GM12878 (cell line): Measurements from ENCODE around the gene SVOP. TPM values are rescaled to one million over a fixed set of nuclear protein-coding genes. Genes with fewer than 3 reads are reported as not detected.

Source experiments
- ATAC-seq: fragments of 200-7000 bp; cut with Tn5 transposase; 3 replicates; pipeline ENCODE4 v1.9.1; 2020; ENCODE audit warnings: mild to moderate bottlenecking, moderate library complexity
- BruUV-seq: library from RNA; stranded (reverse); fragments of 400-500 nt; replicated peaks from 2 replicates; lab custom pipeline; 2021; lab: Mats Ljungman, UMichigan
- CTCF ChIA-PET: fragments of 300-600 bp; sonication (Branson Sonifier 250); formaldehyde crosslinking; extraction: SDS; loops from one replicate; lab custom pipeline; 2021; ENCODE audit warnings: inconsistent platforms; lab: Yijun Ruan, JAX
- POLR2A ChIA-PET: fragments of 350-600 bp; formaldehyde crosslinking; extraction: SDS; loops from one replicate; lab custom pipeline; 2021; ENCODE audit warnings: inconsistent platforms; lab: Charles Lee
- RAD21 ChIA-PET: fragments of 300-600 bp; sonication (Branson Sonifier 250); formaldehyde crosslinking; loops from one replicate; lab custom pipeline; 2023; ENCODE audit warnings: antibody characterized with exemption; ENCODE audit not compliant: unreplicated experiment; lab: Charles Lee
- SMC1A ChIA-PET: fragments of 300-600 bp; sonication (Branson Sonifier 250); formaldehyde crosslinking; loops from one replicate; lab custom pipeline; 2023; ENCODE audit not compliant: unreplicated experiment, uncharacterized antibody; lab: Charles Lee
- DNase-seq: peaks from one replicate; pipeline ENCODE4 v3.0.0-alpha.2; 2011; ENCODE audit warnings: low read depth, low spot score
- FAIRE-seq: peaks from 3 replicates; lab custom pipeline; 2011; peaks lifted over from hg19 to GRCh38; lab: Jason Lieb, UNC
- H2AFZ ChIP-seq: 2 replicates; pipeline ENCODE4 v1.6.0; 2011; ENCODE audit warnings: low read depth, low read length, control low read depth; ENCODE audit not compliant: control insufficient read depth
- H3K27ac ChIP-seq: 2 replicates; pipeline ENCODE4 v1.5.1; 2011; ENCODE audit warnings: control low read depth; ENCODE audit not compliant: control insufficient read depth, insufficient read depth
- H3K27me3 ChIP-seq, 2 experiments: replicated peaks in 1 of 2; 2 replicates each; pipeline versions ENCODE4 v1.6.0 to v1.6.1; 2011; ENCODE audit warnings: low read length in 1 of 2; ENCODE audit not compliant: control insufficient read depth in 2 of 2, insufficient read depth in 2 of 2
- H3K36me3 ChIP-seq, 2 experiments: 2 replicates each; pipeline ENCODE4 v1.5.1; 2011; ENCODE audit warnings: low read length in 1 of 2; ENCODE audit not compliant: control insufficient read depth in 2 of 2, insufficient read depth in 2 of 2
- H3K4me1 ChIP-seq: 2 replicates; pipeline ENCODE4 v1.6.1; 2011; ENCODE audit warnings: mild to moderate bottlenecking, low read length, moderate library complexity, mixed read lengths; ENCODE audit not compliant: control insufficient read depth, insufficient read depth
- H3K4me2 ChIP-seq: 2 replicates; pipeline ENCODE4 v1.6.0; 2011; ENCODE audit warnings: control low read depth; ENCODE audit not compliant: control insufficient read depth, insufficient read depth
- H3K4me3 ChIP-seq: fragments of 200-600 bp; sonication (generic); 2 replicates; pipeline ENCODE4 v1.5.1; 2016
- H3K79me2 ChIP-seq: 2 replicates; pipeline ENCODE4 v1.6.0; 2011; ENCODE audit warnings: low read length; ENCODE audit not compliant: control insufficient read depth, insufficient read depth
- H3K9ac ChIP-seq: 2 replicates; pipeline ENCODE4 v1.8.0; 2011; ENCODE audit warnings: low read length, control low read depth, mixed read lengths; ENCODE audit not compliant: control insufficient read depth, insufficient read depth
- H3K9me3 ChIP-seq: replicated peaks from 3 replicates; pipeline ENCODE4 v1.5.1; 2011; ENCODE audit warnings: mild to moderate bottlenecking, low read length; ENCODE audit not compliant: control insufficient read depth, insufficient read depth
- H4K20me1 ChIP-seq: 2 replicates; pipeline ENCODE4 v1.6.0; 2011; ENCODE audit not compliant: control insufficient read depth, insufficient read depth
- DPF2 ChIP-seq: fragments of 450-650 bp; IDR thresholded peaks from 2 replicates; pipeline ENCODE4 v1.6.1; 2017; ENCODE audit warnings: mild to moderate bottlenecking
- EP300 ChIP-seq, 2 experiments: fragments of 150-350 bp in 1 of 2; IDR thresholded peaks; 2 replicates each; pipeline ENCODE4 v1.6.1; 2011 to 2012; ENCODE audit warnings: low read depth in 2 of 2, low read length in 2 of 2, borderline replicate concordance in 1 of 2, improper control_type of control experiment in 1 of 2, inconsistent platforms in 1 of 2; ENCODE audit not compliant: control insufficient read depth in 1 of 2
- EZH2 ChIP-seq: IDR thresholded peaks from 2 replicates; pipeline ENCODE4 v1.6.1; 2012; ENCODE audit warnings: low read depth, mild to moderate bottlenecking, control low read depth, inconsistent platforms, low read length, borderline replicate concordance; ENCODE audit not compliant: control insufficient read depth
- FOXK2 ChIP-seq: fragments of 450-650 bp; IDR thresholded peaks from 2 replicates; pipeline ENCODE4 v1.6.1; 2017; ENCODE audit warnings: mild to moderate bottlenecking, moderate library complexity
- HDAC2 ChIP-seq: fragments of 200-600 bp; sonication (generic); IDR thresholded peaks from 2 replicates; pipeline ENCODE4 v1.6.1; 2017
- KDM1A ChIP-seq: fragments of 200-600 bp; sonication (generic); IDR thresholded peaks from 2 replicates; pipeline ENCODE4 v1.6.1; 2016; ENCODE audit warnings: borderline replicate concordance
- MTA2 ChIP-seq: fragments of 450-650 bp; IDR thresholded peaks from 2 replicates; pipeline ENCODE4 v1.6.1; 2016; ENCODE audit warnings: low read depth, mild to moderate bottlenecking, moderate library complexity
- NR2C2 ChIP-seq: IDR thresholded peaks from 2 replicates; pipeline ENCODE4 v1.6.1; 2011; ENCODE audit warnings: borderline replicate concordance, low read depth; ENCODE audit not compliant: control insufficient read depth, insufficient read length
- SMC3 ChIP-seq: IDR thresholded peaks from 2 replicates; pipeline ENCODE4 v1.6.1; 2011; ENCODE audit warnings: low read length, improper control_type of control experiment, borderline replicate concordance
- STAT1 ChIP-seq: fragments of 450-650 bp; conservative IDR thresholded peaks from 2 replicates; pipeline ENCODE4 v1.6.1; 2014; ENCODE audit warnings: antibody characterized with exemption, mild to moderate bottlenecking
- ZNF622 ChIP-seq: fragments of 450-650 bp; IDR thresholded peaks from 2 replicates; pipeline ENCODE4 v1.6.1; 2017; ENCODE audit warnings: mild to moderate bottlenecking, inconsistent platforms
- WGBS: methylation state at CpG from one replicate; pipeline ENCODE4 v1.1.6; 2016; ENCODE audit warnings: low lambda C conversion rate; ENCODE audit not compliant: insufficient replicate concordance, insufficient coverage; ENCODE audit errors: missing lambda C conversion rate; 5-methylcytosine and 5-hydroxymethylcytosine counted together
- in situ Hi-C: fragments of 300-500 bp; cut with MboI; formaldehyde crosslinking; loops from 9 replicates; pipeline ENCODE4 v1.14.3; 2018; ENCODE audit warnings: mixed read lengths
- intact Hi-C: fragments of 100-400 bp; cut with micrococcal nuclease; formaldehyde crosslinking; loops from one replicate; pipeline ENCODE4 v1.14.2; 2022; ENCODE audit not compliant: unreplicated experiment
- polyA plus RNA-seq, 11 experiments: library from polyadenylated mRNA; depleted of rRNA in 4 of 11; unstranded in 6 of 11; stranded (reverse) in 5 of 11; fragments of >200 nt; fragmentation: Nextera tagmentation in 4 of 11; fragmentation: Illumina TruSeq in 1 of 11; extraction: Ambion mirVana in 4 of 11; extraction: Trizol in 1 of 11; gene quantifications; 1 replicate in 1 of 11; 2 replicates in 10 of 11; pipeline versions ENCODE4 v1.2.1 to v1.2.3, GENCODE V29; 2011 to 2016; ENCODE audit warnings: inconsistent platforms in 2 of 11, missing spikeins in 2 of 11, low read depth in 1 of 11
- total RNA-seq, 4 experiments: library from RNA; depleted of rRNA in 3 of 4; stranded (reverse); fragments of >200 nt in 3 of 4; fragmentation: Illumina TruSeq in 1 of 4; extraction: Trizol in 1 of 4; gene quantifications; 2 replicates each; pipeline versions ENCODE4 v1.2.1 to v1.2.3, GENCODE V29; 2013 to 2021
- TF ChIP-seq, protein P1 (sequence below): fragments of 450-650 bp; IDR thresholded peaks from 2 replicates; pipeline ENCODE4 v1.6.1; 2014; ENCODE audit warnings: mild to moderate bottlenecking
- TF ChIP-seq, protein P2 (sequence below): fragments of 450-650 bp; IDR thresholded peaks from 2 replicates; pipeline ENCODE4 v1.6.1; 2017; ENCODE audit warnings: low read depth, mild to moderate bottlenecking, moderate library complexity
- TF ChIP-seq, protein P3 (sequence below): fragments of 450-650 bp; IDR thresholded peaks from 2 replicates; pipeline ENCODE4 v1.6.1; 2018; ENCODE audit warnings: borderline replicate concordance, mild to moderate bottlenecking; ENCODE audit not compliant: partially characterized antibody
- TF ChIP-seq, protein P4 (sequence below): IDR thresholded peaks from 2 replicates; pipeline ENCODE4 v1.6.1; 2012; ENCODE audit warnings: low read depth, low read length, improper control_type of control experiment

The SVOP gene
- total and polyA plus RNA-seq, 10 of the 15 experiments (the other 5 are each of a cell fraction or from before 2014, with no cell fraction given) = under 0.01 TPM; not detected in 9

DNA sequence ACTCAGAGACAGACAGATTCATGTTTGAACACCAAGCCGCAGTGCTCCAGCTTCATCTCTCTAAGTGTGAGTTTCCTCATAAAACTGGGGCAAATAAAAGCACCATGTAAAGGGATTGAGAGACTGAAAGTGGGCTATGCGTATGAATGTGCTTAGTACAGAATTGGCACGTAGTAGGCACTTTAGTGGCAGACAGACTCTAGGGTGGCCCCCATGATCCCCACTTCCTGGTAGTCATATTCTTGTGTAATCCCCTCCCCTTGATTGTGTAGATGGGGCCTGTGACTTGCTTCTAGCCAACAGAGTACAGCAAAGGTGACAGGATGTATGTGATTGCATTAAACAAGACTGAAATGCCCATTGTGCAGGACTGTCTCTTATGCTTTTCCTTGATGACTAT, 98.0 kb downstream of the SVOP start (continued):
- TF ChIP-seq, protein P1, sequence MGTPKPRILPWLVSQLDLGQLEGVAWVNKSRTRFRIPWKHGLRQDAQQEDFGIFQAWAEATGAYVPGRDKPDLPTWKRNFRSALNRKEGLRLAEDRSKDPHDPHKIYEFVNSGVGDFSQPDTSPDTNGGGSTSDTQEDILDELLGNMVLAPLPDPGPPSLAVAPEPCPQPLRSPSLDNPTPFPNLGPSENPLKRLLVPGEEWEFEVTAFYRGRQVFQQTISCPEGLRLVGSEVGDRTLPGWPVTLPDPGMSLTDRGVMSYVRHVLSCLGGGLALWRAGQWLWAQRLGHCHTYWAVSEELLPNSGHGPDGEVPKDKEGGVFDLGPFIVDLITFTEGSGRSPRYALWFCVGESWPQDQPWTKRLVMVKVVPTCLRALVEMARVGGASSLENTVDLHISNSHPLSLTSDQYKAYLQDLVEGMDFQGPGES = no peak

DNA sequence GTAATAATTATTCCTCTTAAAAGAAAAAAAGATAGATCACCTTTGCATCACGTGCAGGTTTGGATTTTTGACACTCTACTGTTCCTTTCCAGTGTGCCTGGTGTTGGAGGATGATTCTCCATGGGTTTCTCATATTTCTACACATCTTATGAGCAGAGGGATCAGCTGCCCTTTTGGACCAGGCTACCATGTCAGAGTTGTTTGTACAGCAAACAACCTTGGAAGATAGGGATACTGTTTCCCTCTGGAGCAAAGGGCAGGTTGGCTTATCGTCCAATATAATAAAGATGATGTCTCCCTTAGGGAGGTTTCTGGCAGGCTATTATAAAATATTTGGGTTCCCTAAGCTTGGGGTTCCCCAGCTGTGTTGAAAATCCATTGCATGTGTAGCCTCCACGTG, 98.9 kb downstream of the SVOP start:
- ATAC-seq (no peak), DNase-seq (no peak), FAIRE-seq (no peak)
- Histone ChIP-seq H3K27ac (no peak overlapping the region), H3K79me2 (no peaks in the 10 kb centered on the region), H3K9ac (no peak overlapping the region), H4K20me1 (no peaks in the 10 kb centered on the region), H2AFZ (no peak overlapping the region), H3K36me3 (no peaks in the 10 kb centered on the region), H3K9me3 (peaks cover 5% of the 10 kb centered on the region; the same call in 2 of the 3 replicates), H3K27me3 (no peaks in the 10 kb centered on the region), H3K4me1 (no peaks in the 10 kb centered on the region), H3K4me3 (no peak overlapping the region), H3K4me2 (no peak overlapping the region)
- ChIA-PET CTCF (no interaction called here), POLR2A (no interaction called here), RAD21 (no interaction called here), SMC1A (no interaction called here)
- BruUV-seq = no TSS peak
- in situ Hi-C loops (no loop called here), intact Hi-C loops (no loop called here)
- WGBS = 1% methylated on average over 3 of the region's 3 CpGs
- TF ChIP-seq EZH2 (no peak), HDAC2 (no peak), DPF2 (no peak), FOXK2 (no peak), SMC3 (no peak), MTA2 (no peak), NR2C2 (no peak), EP300 (IDR thresholded peaks at IDR 0.05; ENCODE audit: borderline replicate concordance in 1 of 2, control insufficient read depth in 1 of 2, low read depth in 2 of 2, low read length in 2 of 2) (no peak), STAT1 (no peak), KDM1A (no peak), ZNF622 (no peak)
- TF ChIP-seq, protein P2, sequence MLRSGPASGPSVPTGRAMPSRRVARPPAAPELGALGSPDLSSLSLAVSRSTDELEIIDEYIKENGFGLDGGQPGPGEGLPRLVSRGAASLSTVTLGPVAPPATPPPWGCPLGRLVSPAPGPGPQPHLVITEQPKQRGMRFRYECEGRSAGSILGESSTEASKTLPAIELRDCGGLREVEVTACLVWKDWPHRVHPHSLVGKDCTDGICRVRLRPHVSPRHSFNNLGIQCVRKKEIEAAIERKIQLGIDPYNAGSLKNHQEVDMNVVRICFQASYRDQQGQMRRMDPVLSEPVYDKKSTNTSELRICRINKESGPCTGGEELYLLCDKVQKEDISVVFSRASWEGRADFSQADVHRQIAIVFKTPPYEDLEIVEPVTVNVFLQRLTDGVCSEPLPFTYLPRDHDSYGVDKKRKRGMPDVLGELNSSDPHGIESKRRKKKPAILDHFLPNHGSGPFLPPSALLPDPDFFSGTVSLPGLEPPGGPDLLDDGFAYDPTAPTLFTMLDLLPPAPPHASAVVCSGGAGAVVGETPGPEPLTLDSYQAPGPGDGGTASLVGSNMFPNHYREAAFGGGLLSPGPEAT = no peak
- TF ChIP-seq, protein P3, sequence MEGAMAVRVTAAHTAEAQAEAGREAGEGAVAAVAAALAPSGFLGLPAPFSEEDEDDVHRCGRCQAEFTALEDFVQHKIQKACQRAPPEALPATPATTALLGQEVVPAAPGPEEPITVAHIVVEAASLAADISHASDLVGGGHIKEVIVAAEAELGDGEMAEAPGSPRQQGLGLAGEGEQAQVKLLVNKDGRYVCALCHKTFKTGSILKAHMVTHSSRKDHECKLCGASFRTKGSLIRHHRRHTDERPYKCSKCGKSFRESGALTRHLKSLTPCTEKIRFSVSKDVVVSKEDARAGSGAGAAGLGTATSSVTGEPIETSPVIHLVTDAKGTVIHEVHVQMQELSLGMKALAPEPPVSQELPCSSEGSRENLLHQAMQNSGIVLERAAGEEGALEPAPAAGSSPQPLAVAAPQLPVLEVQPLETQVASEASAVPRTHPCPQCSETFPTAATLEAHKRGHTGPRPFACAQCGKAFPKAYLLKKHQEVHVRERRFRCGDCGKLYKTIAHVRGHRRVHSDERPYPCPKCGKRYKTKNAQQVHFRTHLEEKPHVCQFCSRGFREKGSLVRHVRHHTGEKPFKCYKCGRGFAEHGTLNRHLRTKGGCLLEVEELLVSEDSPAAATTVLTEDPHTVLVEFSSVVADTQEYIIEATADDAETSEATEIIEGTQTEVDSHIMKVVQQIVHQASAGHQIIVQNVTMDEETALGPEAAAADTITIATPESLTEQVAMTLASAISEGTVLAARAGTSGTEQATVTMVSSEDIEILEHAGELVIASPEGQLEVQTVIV = no peak
- TF ChIP-seq, protein P4, sequence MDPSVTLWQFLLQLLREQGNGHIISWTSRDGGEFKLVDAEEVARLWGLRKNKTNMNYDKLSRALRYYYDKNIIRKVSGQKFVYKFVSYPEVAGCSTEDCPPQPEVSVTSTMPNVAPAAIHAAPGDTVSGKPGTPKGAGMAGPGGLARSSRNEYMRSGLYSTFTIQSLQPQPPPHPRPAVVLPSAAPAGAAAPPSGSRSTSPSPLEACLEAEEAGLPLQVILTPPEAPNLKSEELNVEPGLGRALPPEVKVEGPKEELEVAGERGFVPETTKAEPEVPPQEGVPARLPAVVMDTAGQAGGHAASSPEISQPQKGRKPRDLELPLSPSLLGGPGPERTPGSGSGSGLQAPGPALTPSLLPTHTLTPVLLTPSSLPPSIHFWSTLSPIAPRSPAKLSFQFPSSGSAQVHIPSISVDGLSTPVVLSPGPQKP = no peak
